Cerebellar cortex (tissue), 1 donor: ENCODE data around the gene UNC5CL.
A peak's percentile ranks its signal among the peaks of the same experiment; 100 is the strongest.
"Not testable (repeated sequence)": the region's sequence is repeated elsewhere in the genome, so short reads cannot be mapped to it uniquely, and the experiment has no call there.

Experiments used
- DNase-seq: peaks from one replicate; pipeline ENCODE4 v3.0.0-alpha.2; 2015; ENCODE audit warnings: low spot score

The UNC5CL gene

DNA sequence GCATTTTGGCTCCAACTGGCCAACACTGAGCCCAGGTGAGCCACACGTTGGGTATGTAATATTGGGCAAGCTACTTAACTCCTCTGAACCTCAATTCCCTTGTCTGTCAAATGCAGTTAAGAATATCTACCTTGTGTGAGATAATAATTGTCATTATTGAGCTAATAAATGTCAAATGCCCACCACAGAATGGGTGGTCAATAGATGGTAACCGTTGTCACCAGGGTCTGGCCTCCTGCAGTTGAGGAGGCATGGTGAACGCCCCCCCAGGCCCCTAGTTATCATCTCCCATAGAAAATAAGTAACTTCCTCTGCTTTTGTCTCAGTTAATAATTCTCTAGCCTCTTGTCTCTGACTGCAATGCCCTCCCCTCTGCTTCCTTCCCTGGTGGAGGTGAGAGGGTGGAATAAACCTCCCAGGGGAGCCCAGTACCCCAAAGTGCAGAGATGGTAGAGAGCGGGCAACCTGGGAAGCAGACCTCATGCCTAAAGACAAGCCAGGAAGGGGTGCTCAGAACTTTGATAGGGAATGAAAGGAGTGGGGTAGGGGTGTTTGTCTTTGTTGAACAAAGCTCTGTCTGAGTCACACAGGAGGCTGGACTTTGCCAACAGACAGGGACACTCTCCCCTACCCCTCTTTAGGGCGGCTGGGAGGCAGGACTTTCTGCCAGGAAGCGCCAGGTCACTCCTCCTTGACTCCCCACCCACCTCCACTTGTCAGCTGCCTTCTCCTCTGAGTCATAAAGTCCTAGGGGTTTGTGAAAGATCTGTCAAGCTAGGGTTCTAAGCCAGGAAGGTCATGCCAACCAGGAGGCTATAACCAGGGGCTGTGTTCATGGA lies 1.3 kb upstream of the UNC5CL start:
- DNase-seq: no peak

DNA sequence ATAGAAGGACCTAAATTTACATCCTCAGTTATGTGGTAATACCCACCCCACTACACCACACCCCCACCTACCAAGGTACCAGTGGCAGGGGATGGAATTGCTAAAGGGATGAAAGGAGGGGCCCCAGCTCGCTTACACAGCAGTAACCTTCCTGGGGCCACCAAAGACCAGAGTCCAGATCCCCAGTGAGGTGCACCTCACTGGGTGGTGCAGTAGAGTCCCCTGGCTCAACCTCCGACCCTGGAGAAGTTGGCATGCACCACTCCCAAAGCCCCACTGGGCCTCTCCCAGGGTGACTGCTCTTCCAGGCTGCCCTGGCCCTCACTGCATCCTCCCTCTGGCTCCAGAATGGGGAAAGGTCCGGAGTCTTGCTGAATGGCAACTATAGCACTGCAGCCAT lies 816 bp downstream of the UNC5CL start:
- no peak for DNase-seq

DNA sequence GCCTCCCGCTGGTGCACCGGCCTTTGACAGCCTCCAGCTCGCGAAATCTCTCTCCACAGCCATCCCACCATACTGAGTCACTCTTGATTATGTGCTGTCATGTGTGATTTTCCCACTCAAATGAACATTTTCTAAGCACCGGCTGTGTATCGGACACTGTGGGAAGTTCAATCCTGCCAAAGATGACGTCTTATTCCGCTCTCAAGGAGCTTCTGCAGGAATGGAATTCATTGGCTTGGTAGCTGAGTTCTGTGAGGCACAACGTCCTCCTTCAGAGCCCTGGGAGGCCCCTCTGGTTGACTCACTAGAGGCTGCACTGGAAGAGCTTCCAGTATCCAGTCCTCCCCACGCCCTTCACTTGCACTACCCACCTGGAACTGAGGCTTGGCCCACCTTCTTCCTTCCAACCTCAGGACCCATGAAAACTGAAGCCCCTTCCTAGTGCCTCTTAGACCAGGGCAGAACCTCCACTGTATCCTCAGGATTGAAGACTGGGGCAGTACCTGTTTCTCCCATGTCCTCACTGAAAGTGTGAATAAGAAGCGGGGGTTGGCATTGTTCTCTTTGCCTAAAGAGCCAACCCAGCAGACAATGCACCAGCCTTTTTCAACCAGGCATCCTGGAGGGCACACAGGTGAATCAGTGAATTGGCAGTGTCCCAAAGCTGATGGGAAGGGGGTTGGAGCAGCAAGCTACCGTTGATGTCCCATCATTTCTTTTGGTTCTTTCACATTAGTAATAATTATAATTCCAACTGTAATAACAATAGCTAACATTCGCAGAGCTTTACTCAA lies 1.7 kb downstream of the UNC5CL start:
- DNase-seq: no peak

DNA sequence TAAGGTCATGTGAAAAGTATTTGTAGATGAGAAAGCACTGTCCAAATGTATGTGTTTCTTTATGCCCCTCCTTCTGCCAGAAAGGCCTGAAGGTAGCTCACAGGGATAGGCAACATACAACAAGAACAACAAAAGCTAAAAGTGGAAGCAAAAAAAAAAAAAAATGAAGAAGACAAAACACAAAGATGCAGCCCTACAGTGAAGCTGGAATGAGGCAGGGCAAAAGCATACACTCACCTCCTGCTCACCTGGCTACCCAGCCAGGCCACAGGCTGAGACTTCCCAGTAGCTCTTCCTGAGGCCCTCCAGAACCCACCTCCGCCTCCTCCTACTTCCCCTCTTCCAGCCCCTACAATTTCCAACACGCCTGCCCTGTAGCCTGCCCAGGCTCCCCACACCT lies 2.4 kb downstream of the UNC5CL start:
- no peak for DNase-seq

DNA sequence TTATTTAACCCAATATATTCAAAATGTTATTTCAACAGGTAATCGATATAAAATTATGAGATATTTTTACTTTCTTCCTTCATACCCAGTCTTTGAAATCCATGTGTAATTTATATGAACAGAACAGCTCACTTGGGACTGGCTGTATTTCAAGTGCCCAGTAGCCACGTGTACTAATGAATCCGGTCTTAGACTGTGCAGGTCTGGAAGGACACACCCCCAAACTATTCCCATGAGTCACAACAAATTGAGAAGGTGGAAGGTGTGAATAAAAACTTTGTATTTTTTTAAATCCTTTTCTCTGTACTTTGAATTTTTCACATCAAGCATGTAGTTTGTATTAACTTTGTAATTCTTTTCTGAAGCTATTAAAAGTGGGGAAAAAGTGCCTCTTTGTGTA lies 2.8 kb downstream of the UNC5CL start:
- DNase-seq: no peak

DNA sequence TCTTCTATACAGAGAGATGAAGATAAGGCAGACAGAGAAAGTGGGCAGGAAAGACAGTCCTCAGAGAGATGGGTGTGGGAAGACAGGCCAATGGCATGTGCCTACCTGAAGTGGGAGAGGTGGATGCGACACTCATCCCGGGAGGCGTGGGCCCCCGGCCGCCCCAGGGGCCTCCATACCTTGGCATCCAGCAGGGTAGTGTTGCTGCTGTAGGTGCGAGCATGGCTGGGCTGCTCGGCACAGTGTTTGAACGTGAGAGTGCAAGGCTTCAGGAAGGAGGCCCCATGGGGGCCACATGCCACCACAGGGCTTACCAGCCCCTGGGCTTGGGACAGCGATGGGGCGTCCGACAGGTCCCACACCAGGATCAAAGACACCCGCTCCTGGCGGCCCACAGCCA lies 5.2 kb downstream of the UNC5CL start:
- DNase-seq: no peak

DNA sequence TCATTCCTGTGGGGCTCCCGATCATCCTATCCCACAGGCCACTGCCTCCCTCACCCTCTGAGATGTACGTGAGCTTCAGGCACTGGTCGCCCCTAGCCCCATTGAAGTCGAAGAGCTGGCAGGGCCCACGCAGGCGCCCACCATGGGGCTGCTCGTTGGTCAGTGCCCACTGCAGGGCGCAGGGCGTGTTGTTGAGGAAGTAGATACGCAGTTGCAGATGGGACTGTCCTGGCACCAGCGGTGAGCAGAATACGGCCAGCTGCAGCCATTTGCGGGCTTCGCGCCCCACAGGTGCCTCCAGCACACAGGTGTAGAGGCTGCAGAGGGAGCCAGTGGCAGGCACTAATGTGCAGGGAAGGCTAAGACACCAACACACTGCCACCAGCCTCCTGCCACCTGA lies 6.2 kb downstream of the UNC5CL start:
- no peak for DNase-seq

DNA sequence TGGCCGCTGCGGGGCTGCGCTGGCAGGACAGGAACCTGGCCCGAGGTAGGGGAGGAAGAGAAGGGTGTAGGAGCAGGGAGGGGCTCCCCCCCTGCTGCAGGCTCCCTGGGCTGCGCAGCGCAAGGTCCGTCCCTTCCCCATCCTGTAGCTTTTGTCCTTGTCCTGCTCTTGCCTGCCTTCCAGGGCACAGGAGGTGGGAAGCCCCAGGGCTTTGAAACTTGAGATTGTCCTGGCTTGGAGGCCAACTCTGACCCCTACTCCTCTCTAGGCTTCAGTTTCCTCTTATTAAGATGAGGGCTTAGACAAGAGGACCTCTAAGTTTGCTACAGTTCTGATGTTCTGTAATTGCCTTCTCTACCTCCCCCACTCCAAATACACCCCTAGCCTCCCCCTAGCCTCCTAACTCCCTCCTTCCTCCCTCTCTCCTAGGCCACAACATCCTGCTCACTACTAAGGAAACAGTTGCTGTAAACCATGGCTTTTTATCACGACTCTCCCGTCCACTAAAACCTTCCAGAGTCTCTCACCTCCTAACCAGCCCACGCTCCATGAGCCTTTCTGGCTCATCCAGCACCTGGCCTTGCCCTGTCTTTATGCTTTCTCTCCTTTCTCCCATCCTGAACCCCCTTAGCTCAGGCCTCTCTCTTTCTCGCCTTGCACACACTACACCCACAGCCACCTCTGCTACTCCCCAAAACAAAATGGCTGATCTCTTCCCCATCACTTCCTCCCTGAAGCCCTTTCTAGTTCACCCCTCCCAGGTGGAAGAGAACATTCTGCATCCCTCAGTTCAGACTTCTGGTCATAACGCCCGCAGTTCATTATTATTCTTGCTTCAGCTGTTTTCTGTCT lies 10.2 kb downstream of the UNC5CL start:
- no peak for DNase-seq

DNA sequence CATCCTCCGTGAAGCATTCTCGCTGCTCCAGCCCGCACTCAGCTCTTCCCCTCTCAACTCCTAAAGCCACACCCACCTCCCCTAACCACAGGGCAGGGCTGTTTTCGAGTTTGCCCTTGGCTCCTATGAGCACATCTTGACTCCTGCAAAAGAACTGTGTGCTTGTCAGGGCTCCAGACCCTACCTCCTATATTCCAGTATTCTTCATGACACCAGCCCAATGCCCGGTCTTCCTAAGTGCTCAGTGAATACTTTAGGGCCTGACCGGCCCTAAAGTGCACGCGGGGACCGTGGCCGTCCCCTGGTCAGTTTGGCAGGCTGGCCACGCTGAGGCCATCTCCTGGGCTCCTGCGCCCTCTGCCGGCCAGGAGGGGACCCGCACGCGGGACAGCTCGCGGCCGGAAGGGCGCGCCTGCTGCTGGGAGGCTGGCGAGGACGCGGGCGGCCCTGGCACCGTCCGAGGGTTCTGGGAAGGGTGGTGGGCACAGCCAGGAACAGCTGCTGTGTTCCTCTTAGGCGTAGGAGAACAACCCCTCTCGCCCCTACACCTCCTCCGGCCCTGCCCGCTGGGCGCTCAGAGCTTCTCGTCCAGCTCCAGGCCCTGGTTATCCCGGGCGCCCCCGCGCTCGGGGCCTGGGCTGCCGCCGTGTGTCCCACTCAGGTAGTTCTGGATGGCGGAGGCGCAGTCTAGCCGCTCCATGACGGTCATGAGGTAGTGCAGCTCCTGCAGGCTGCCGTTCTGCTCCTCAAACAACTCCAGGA lies 11.0 kb downstream of the UNC5CL start:
- DNase-seq: peak; percentile 61

DNA sequence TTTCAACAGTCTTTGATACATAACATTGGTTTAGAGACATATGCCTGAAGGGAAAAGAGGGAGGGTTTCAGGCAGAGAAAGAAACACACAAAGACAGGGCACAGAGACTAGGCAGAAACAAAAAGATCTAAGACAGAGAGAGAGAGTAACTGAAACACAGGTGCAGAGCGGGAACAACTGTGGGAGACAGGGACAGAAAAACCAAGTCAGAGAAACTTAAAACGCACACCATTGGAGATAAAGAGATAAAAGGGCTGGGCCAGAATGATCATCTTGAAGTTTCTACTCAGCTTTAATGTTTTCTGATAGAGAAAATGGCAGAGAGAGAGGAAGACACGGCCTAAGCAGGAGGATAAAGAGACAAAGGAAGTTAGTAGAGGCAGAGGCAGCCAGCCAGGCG lies 11.8 kb downstream of the UNC5CL start:
- no peak for DNase-seq

DNA sequence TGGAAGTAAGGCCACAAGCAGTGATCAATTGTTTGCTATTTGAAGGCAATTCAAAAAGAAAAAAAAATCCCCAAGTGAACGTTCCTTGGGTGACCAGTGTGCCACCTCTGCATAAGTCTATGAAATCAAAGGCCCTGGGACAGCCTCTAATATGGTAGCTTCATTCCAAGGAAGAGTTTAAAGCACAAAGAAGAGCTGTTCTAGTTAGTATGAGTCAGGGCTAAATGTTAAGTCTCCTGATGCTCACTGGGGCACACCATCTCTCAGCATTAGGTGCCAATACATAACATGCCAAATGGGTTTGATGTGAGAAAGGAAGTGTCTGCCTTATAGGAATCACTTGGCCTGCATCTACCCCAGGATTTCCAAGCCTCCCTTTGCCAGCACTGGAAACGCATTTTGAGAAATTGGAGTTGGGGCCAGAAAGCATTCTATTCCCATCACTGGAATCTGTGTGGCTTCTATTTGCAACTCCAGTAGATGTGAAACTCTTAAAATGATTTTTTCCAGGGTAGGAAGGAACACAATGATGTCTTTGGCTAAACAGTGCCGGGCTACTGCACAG lies 13.0 kb downstream of the UNC5CL start:
- DNase-seq: no peak

DNA sequence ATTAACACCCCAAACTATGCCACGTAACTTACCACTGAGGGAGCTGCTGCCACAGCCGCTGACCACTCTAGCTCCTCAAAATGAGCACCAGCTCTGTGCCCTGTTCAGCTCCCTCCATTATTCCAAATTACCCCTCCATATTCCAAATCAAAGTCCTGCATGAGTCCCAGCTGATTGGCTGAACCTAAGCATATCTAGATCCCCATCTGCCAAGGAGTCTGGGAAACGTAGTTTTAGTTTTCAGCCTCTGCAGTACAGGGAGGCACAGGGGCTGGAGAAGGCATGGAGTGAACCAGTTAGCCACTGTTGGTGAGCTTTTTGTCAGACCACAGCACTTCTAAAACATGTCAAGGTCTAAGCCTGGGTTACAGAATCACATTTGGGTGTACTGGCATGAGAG lies 15.9 kb downstream of the UNC5CL start:
- DNase-seq: no peak

DNA sequence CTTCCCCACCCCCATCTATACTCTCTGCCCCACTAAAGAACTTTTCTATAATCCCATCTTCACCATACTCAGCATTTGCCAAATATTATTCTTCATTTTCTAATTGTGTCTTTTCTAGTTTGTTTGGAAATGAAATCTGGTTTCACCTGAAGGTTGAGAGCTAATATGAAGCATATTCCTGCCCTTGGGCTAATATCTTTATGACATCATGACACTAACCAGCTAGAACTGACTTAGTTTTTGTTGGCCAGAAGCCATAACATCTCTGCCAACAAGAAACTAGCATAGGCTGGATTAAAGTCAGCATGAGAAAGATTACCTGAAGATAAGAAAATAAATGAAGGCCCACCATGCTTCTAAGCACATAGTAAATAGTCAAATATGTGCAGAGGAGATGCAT lies 16.7 kb downstream of the UNC5CL start:
- DNase-seq: no peak

DNA sequence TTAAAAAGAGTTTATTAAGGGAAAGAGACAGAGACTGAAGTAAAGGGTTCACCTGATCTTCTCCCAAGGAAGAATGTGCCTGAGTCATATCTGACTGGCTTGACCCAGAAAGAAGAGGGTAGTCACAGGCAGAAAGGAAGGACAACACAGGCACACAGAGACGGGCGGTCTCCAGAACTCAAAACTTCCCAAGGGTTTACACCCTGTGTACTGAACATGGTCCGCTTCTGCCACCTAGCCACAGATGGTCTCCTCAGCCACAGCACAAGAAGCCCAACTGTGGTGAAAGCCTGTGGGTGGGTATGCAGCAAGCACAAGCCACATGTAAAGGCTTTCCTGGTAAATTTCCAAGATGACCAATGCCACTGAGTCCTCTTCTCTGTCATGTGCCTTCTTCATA lies 17.2 kb downstream of the UNC5CL start:
- DNase-seq: peak; percentile 7

DNA sequence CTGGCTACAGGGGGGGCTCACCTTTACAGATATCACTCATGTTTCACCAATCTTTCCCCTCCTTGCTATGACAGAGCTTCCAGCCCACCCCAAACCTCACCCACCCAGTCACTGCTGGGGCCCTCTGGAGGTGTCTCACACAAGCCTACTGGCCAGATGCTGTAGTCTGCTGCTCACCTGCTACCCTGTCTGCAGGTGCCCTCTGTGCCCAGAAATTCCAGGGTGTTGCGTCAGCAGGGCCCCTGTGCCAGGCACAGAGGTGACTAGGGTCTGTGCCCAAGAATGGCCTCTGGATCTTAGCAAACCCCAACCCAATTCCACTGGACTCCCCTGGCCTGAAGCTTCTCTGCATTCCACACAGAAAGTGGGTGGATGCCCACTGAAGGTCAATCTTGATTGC lies 21.4 kb downstream of the UNC5CL start:
- DNase-seq: no peak

DNA sequence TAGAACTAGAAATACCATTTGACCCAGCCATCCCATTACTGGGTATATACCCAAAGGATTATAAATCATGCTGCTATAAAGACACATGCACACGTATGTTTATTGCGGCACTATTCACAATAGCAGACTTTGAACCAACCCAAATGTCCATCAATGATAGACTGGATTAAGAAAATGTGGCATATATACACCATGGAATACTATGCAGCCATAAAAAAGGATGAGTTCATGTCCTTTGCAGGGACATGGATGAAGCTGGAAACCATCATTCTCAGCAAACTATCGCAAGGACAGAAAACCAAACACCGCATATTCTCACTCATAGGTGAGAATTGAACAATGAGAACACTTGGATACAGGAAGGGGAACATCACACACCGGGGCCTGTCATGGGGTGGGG lies 23.2 kb downstream of the UNC5CL start:
- not testable (repeated sequence) for DNase-seq

DNA sequence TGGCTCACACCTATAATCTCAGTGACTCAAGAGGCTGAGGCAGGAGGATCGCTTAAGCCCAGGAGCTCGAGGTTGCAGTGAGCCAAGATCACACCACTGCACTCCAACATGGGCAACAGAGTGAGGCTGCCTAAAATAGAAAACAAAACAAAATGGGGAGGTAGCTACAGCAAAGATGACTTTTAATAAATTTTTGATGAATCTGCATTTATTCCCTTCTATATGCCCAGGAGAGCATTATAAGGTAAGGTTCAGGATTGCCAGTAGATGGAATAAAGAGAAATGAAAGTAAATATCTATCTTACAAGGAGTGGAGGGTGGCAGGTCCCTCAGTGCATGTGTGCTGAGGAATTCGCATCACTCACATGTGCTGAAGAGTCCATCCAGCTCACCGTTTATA lies 24.2 kb downstream of the UNC5CL start:
- no peak for DNase-seq

DNA sequence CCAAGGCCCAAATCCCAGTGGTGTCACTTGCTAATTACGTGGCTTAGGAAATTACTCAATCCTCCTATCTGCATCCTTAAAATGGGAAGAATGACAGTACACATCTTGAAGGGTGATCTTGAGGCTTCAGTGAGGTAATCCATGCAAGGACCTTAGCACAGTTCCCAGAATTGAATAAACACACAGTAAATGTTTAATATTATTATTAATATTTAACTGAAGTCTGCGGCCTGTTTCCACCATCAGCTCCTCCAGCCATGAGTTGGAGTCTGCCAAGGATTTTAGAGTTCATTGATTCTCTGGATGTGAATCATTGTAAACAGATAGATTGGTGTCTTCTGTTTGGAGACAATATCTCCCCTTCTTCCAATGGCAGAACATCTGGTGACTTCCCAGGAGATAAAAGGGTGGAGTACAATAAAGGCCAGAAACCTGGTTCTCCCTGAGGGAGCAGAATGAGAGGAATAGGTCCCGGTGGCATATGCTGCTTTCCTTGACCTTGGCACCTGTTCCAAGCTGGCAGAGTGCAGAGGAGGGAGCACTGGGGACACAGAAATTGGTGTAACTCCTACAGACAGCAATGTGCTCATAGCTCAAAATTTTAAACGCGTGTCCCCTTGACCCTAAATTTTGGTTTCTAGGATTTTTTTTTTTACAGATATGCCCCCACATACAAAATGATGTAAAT lies 25.4 kb downstream of the UNC5CL start:
- DNase-seq: no peak

DNA sequence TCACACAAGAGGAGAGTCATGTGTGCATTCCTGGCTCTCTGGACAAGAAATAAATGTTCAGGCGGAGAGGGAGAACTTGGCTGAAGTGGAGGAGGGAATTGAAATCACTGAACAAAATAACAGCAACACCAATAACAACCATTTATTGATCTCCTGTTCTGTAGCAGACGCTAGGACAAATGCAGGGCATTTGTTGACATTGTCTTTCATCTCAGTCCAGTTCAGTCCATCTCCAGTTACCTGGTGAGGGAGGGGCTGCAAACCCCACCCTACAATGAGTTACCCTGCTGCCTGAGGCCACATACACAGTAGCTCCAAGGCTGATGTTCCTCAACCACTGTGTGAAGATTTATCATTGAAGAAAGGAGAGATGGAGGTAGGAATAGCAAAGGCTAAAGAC lies 27.3 kb downstream of the UNC5CL start:
- no peak for DNase-seq

DNA sequence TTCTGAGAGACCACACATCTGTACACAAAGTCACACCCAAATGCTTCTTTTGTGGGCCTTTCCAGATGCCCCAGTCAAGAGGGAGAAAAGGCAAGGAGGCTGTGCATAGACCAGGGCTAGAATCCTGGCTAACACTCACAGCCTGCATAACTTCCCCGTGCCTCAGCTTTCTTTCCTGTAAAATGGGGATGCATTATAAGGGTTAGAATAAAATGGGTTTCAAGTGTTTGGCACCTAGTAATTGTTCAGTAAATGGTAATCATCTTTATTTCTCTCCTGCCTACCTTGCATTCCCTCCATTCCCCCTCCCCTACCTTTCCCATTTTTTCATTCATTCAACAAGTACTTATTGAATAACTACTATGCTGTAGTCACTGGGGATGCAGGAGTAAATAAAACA lies 29.4 kb downstream of the UNC5CL start:
- DNase-seq: no peak

DNA sequence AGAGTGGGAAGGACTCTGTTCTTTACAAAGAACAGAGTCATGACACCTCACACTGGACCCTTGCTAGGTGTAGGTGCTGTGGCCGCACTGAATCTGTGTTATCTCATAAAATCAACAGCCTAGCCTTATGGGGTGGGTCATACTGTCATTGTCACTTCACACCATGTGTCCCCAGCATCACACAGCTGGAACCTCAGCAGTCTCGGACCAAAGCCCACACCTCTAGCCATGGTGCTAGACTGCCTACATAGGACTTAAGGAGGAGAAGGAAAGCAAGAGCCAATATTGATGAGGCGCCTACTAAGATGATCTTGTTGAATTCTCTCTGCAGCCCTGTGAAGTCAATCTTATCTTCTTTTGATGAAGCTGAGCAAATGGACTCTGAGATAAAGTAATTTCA lies 31.0 kb downstream of the UNC5CL start:
- DNase-seq: no peak
